ENCODE measurements around the gene CREBL2. TPM values are rescaled to one million over a fixed set of nuclear protein-coding genes. Genes with fewer than 3 reads are reported as not detected.
"Not testable (repeated sequence)": the region's sequence is repeated elsewhere in the genome, so short reads cannot be mapped to it uniquely, and the experiment has no call there.

CREBL2 gene
- total and polyA plus RNA-seq, 2 of the 13 experiments (the other 11 are each of a cell fraction or from before 2014, with no cell fraction given) = 6.9 to 8.4 TPM

GRCh38 chr12:12645485-12645884, 33.8 kb downstream of the CREBL2 start (continued):
- TF ChIP-seq THAP8 (CRISPR knock-in tag; IDR thresholded peaks at IDR 0.05; ENCODE audit: borderline replicate concordance) (no peak), STAG1 (CRISPR knock-in tag; IDR thresholded peaks at IDR 0.05) (peak; percentile 32), ZNF276 (CRISPR knock-in tag; IDR thresholded peaks at IDR 0.05; ENCODE audit: low read depth) (no peak), HNRNPLL (IDR thresholded peaks at IDR 0.05; ENCODE audit: low read depth, low read length, poor library complexity, severe bottlenecking) (no peak), ZBTB14 (CRISPR knock-in tag; IDR thresholded peaks at IDR 0.05) (no peak), CTCF (CRISPR knock-in tag; IDR thresholded peaks at IDR 0.05) (peak; percentile 59), ATF7 (IDR thresholded peaks at IDR 0.05) (no peak), ATF7 (CRISPR knock-in tag; IDR thresholded peaks at IDR 0.05) (no peak), MAF1 (CRISPR knock-in tag; IDR thresholded peaks at IDR 0.05; ENCODE audit: borderline replicate concordance) (no peak), SMARCC2 (IDR thresholded peaks at IDR 0.05) (no peak), RAD21 (CRISPR knock-in tag; IDR thresholded peaks at IDR 0.05) (peak; percentile 59)

- H3K36me3 ChIP-seq (replicated peaks in 1 of 2; ENCODE audit: control insufficient read depth in 1 of 2, insufficient read depth in 2 of 2, low read length in 2 of 2) = peaks cover 4 to 18% of the 10 kb centered on the region in 2 experiments; a peak in 4 of 5 replicates
- not testable (repeated sequence) for FAIRE-seq; H3K4me2 ChIP-seq (ENCODE audit: low read depth, low read length); ATAC-seq; BruUV-seq (replicated peaks); H3K27ac ChIP-seq (ENCODE audit: extremely low read length, insufficient read depth, low read length); H3K79me2 ChIP-seq (ENCODE audit: insufficient read depth, low read length); H2AFZ ChIP-seq (ENCODE audit: low read length); H3K4me1 ChIP-seq (ENCODE audit: insufficient read depth, low read length); H3K27me3 ChIP-seq (ENCODE audit: control insufficient read depth in 1 of 2, insufficient read depth in 2 of 2, low read length in 2 of 2); H4K20me1 ChIP-seq (ENCODE audit: insufficient read depth, low read length); H3K4me3 ChIP-seq (replicated peaks in 1 of 3; ENCODE audit: insufficient read depth in 1 of 3, low read depth in 2 of 3, low read length in 3 of 3); H3K9ac ChIP-seq (ENCODE audit: insufficient read depth, low read depth, low read length); DNase-seq (ENCODE audit: low spot score)
- intact Hi-C loops (cut with micrococcal nuclease; ENCODE audit: unreplicated experiment) = loop anchor here (1.0 kb wide), 1 partner anchor 58 kb away; no protein-coding TSS in a partner anchor
- H3K9me3 ChIP-seq (ENCODE audit: low read length) = peaks cover 25% of the 10 kb centered on the region
- CTCF ChIA-PET (ENCODE audit: low intra/inter-chr PET ratio, low total read pairs) = interaction anchor here (1.1 to 2.0 kb wide), 2 partner anchors 10 to 58 kb away, joined by 5 to 28 read pairs; no protein-coding TSS in a partner anchor
- POLR2A ChIA-PET = interaction anchor here (0.9 kb wide), 1 partner anchor 34 kb away, joined by 4 read pairs; the partner anchor contains the start of gene CREBL2
- in situ Hi-C loops (cut with HindIII; ENCODE audit: extremely low pct_ligation_motif_present, low pct_unique_long_range_greater_than_20kb) = loop anchor here (10.0 kb wide), 1 partner anchor 59 kb away; no protein-coding TSS in a partner anchor
- WGBS (ENCODE audit: low lambda C conversion rate) = 96% methylated on average over 6 of the region's 6 CpGs
Observed at GRCh38 chr12:12645968-12646367, 34.3 kb downstream of the CREBL2 start.

Measured in HepG2 (cell line).